BJ (cell line): ENCODE data around the gene ALDOC. TPM values are rescaled to one million over a fixed set of nuclear protein-coding genes. Genes with fewer than 3 reads are reported as not detected.

Source experiments
- CTCF ChIA-PET: fragments of 350-600 bp; formaldehyde crosslinking; extraction: SDS; loops from one replicate; lab custom pipeline; 2021; ENCODE audit warnings: antibody characterized with exemption, inconsistent platforms; lab: Yijun Ruan, JAX
- POLR2A ChIA-PET: fragments of 300-600 bp; sonication (Branson Sonifier 250); formaldehyde crosslinking; extraction: SDS; loops from one replicate; lab custom pipeline; 2021; ENCODE audit warnings: antibody characterized with exemption; lab: Charles Lee
- DNase-seq: peaks from one replicate; pipeline ENCODE4 v3.0.0-alpha.2; 2011; ENCODE audit warnings: low read depth
- H3K27me3 ChIP-seq: 2 replicates; pipeline ENCODE4 v1.6.0; 2011; ENCODE audit warnings: low read length; ENCODE audit not compliant: control insufficient read depth, insufficient read depth
- H3K36me3 ChIP-seq: 2 replicates; pipeline ENCODE4 v1.5.1; 2011; ENCODE audit warnings: low read length; ENCODE audit not compliant: control insufficient read depth, insufficient read depth
- H3K4me3 ChIP-seq: 2 replicates; pipeline ENCODE4 v1.5.1; 2011; ENCODE audit warnings: low read depth, mild to moderate bottlenecking, control low read depth, low read length
- polyA plus RNA-seq: library from polyadenylated mRNA; depleted of rRNA; stranded (reverse); fragments of >200 nt; gene quantifications from 2 replicates; pipeline ENCODE4 v1.2.3, GENCODE V29; 2011
- TF ChIP-seq, protein P1 (sequence below): IDR thresholded peaks from 2 replicates; pipeline ENCODE4 v1.5.1; 2011; ENCODE audit warnings: low read depth, mild to moderate bottlenecking, control low read depth, inconsistent platforms, low read length, moderate library complexity; ENCODE audit not compliant: insufficient read depth

ALDOC gene
- polyA plus RNA-seq, 1 experiment: 65.4 TPM

DNA sequence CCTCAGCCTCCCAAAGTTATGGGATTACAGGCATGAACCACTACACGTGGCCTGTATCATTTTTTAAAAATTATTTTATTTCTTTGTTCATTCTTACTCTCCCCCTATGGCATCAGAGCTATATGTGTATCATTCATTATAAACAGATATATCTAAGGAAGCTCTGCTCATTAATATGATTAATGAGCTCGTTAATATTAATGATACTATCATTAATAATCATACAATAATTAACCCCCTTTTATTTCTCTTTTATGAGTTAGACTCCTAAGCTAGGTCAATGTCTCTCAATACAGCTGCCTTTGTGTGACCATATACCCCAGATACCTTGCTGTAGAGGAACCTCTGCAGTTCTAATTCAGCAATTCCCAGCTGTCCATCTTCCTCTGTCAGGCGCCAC is 41.8 kb upstream of the ALDOC start:
- ChIA-PET POLR2A (interaction anchor here (0.6 kb wide), 1 partner anchor 344 kb away, joined by 19 read pairs; no protein-coding TSS in a partner anchor), CTCF (interaction anchor here (1.3 to 2.4 kb wide), 2 partner anchors 9 to 26 kb away, joined by 4 to 14 read pairs; no protein-coding TSS in a partner anchor)
- Histone ChIP-seq H3K36me3 (peaks cover 18% of the 10 kb centered on the region), H3K27me3 (no peaks in the 10 kb centered on the region), H3K4me3 (no peak overlapping the region)
- TF ChIP-seq, protein P1, sequence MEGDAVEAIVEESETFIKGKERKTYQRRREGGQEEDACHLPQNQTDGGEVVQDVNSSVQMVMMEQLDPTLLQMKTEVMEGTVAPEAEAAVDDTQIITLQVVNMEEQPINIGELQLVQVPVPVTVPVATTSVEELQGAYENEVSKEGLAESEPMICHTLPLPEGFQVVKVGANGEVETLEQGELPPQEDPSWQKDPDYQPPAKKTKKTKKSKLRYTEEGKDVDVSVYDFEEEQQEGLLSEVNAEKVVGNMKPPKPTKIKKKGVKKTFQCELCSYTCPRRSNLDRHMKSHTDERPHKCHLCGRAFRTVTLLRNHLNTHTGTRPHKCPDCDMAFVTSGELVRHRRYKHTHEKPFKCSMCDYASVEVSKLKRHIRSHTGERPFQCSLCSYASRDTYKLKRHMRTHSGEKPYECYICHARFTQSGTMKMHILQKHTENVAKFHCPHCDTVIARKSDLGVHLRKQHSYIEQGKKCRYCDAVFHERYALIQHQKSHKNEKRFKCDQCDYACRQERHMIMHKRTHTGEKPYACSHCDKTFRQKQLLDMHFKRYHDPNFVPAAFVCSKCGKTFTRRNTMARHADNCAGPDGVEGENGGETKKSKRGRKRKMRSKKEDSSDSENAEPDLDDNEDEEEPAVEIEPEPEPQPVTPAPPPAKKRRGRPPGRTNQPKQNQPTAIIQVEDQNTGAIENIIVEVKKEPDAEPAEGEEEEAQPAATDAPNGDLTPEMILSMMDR: no peak
- DNase-seq: no peak

DNA sequence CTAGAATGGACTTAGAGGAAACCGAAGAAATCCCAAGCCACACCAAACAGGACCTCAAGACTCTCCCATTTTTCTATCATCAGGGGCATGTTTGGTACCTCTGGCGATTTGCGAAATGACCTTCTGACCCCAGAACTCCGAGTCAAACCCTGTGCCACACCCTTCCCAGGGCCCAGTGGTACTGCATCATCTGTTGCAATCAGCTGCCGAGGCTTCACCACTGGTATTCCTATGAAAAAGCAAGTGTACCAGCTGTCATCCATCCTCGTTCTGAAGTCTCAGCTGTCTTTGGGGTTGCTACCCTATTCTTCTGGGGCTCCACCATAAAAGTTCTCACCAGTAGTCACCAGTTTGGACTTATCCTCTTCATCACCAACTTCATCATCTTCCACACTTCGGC is 39.6 kb upstream of the ALDOC start:
- TF ChIP-seq, protein P1: no peak
- Histone ChIP-seq H3K4me3 (no peak overlapping the region), H3K36me3 (peaks cover 18% of the 10 kb centered on the region), H3K27me3 (no peaks in the 10 kb centered on the region)
- CTCF ChIA-PET: interaction anchor here (1.0 to 1.3 kb wide), 2 partner anchors 31 to 65 kb away, joined by 3 to 4 read pairs; no protein-coding TSS in a partner anchor
- POLR2A ChIA-PET: no interaction called here
- no peak for DNase-seq

DNA sequence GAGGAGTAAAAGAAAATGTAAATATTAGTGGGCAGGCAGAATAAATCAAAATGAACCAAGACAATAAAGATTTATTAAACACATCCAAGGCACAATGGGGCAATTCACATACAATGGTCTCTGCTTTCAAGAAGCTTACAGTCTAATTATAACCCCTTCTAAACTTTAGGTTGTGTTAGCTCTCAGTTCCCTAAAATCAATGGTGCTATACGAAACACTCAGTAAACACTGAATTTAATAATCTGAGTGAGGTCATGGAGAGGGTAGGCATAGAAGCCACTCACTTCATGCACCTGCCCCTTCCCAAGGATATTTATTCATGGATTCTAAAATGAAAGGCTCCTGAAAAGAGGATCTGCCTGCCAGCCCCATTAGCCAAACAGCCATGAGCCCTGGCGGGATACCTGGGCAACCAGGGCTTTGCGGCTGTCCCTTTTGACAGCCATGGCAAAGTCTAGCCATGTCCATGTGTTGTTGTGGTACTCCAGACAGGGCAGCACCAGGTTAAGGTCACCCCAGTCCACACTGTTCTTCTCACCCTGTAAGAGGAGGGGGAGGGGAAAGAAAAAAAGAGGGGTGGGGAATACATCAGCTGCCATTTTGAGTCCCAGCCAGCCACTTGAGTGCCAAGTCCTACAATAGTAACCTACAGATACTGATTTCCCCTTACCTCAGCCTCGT is 38.7 kb upstream of the ALDOC start:
- Histone ChIP-seq H3K4me3 (no peak overlapping the region), H3K27me3 (no peaks in the 10 kb centered on the region), H3K36me3 (peaks cover 16% of the 10 kb centered on the region)
- TF ChIP-seq, protein P1: no peak
- ChIA-PET POLR2A (interaction anchor here (0.5 kb wide), 1 partner anchor 534 kb away, joined by 3 read pairs; no protein-coding TSS in a partner anchor), CTCF (interaction anchor here (0.8 to 1.0 kb wide), 2 partner anchors 11 to 27 kb away, joined by 3 read pairs; no protein-coding TSS in a partner anchor)
- no peak for DNase-seq

DNA sequence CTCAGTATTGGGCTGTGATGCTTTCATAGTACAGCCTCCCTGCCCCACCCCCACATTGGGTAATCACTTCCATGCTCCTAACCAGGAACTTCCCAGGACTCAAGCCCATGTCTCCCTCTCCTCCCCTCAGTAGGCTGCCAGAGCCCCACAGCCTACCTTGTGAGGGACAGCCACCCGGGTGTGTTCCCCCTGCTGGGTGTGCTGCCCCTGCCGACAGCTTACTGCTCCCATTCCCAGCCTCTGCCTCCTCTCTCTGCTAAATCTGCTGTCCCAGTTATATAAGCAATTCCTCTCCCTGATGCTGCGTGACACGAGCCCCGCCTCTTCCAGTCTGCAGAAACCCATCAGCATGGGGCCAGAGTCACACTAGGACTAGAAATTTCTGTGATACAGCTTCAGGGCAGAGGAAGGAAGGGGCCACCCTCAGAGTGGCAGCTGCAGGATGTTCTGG is 37.3 kb upstream of the ALDOC start, which contains the start of gene RSKR:
Gene RSKR, minus strand, starts transcription at position 255 of the 451 bp plus-strand sequence. Its CDS starts 24 bp downstream, at position 231.
- POLR2A ChIA-PET: no interaction called here
- H3K36me3 ChIP-seq: peaks cover 15% of the 10 kb centered on the region
- DNase-seq: no peak
- TF ChIP-seq, protein P1: no peak
- no peaks in the 10 kb centered on the region for H3K27me3 ChIP-seq
- CTCF ChIA-PET: interaction anchor here (0.6 to 3.7 kb wide), 12 partner anchors 9 to 118 kb away, joined by 3 to 35 read pairs (median 8); partner anchors contain the start of genes BLTP2 and SPAG5
- no peak within 1 kb of the TSS for H3K4me3 ChIP-seq
